GM18505 (cell line): ENCODE measurements around the gene VPS41.
A peak's percentile ranks its signal among the peaks of the same experiment; 100 is the strongest.

ENCODE experiments used
- ATAC-seq: cut with Tn5 transposase; IDR thresholded peaks from one replicate; pipeline ENCODE4 v1.9.1; 2021; ENCODE audit not compliant: unreplicated experiment
- POLR2A ChIP-seq: IDR thresholded peaks from 4 replicates; pipeline ENCODE4 v1.6.1; 2011; ENCODE audit warnings: borderline replicate concordance; ENCODE audit not compliant: insufficient read depth, insufficient read length; ENCODE audit errors: extremely low read depth

VPS41 gene

DNA sequence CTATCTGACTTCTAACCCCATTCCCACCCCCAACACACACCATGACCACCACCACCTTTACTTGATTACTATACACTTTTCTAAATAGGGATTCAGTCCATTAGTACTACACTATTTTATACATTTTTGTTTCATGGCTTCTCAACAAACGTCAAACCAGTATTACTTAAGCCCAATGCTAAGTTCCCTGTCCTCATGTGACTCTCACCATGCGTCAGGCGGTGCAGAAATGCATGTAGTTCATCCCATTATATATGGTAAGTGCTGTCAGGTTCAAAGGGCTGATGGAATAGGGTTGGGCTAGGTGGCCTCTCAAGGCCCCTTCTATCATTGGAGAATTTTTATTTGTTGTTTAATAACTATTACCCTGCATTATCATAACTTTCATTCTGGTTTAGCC is 19.5 kb upstream of the VPS41 start:
- no peak for TF ChIP-seq POLR2A
- no peak for ATAC-seq

DNA sequence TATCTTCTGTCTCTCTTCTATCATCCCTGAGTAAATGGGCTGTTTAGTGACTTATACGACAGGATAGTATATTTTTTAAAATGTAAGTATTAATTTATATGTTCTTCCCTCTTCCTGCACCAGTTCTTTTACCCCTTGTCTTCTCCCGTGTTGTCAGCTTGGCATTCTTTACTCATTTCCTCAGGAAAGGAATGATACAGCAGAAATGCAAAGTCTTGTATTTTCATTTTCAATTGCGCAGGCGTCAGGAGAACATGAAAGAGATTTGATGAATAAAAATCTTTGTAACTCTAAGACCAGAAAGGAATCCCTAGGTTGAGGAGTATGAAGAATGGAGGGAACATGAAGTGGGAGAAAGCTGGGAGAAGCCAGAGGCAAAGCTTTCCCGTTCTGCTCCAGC is 18.8 kb upstream of the VPS41 start:
- no peak for TF ChIP-seq POLR2A
- no peak for ATAC-seq

DNA sequence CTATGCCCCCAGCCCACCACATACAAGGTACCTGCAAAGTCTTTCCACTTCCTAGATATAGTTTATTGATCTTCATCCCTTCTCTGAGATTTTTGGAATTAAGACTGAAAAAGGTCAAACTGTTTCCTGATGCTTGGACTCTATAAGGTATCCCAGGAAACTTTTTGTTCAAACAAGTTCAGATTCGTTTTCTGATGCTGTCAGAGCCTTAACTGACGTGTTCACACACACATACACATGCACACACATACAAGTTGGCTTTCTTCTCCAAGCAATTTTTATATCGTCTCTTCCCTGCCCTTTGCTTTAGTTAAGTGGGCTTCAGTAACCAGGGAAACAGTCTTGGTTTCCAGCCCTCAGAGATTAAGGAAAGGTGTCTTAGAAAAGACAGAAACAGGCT is 11.7 kb upstream of the VPS41 start:
- no peak for TF ChIP-seq POLR2A
- no peak for ATAC-seq

DNA sequence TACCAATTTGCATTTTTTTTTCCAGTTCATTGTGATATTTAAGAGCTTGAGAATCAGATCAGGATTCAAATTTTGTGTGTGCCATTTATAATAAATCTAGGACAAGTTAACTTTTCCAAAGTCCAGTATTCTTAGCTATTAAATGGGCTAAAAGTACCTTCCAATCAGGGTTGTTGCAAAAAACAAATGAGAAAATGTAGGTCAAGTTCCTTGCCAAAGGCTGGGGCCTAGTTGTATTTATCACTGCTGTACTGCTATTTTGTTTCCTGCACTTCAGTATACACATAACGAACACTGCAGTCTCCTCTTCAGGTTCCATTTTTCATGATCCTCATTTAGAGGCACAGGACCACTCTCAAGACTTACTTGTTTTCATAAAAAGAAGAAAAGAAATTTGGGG is 7.4 kb upstream of the VPS41 start:
- no peak for TF ChIP-seq POLR2A
- no peak for ATAC-seq

DNA sequence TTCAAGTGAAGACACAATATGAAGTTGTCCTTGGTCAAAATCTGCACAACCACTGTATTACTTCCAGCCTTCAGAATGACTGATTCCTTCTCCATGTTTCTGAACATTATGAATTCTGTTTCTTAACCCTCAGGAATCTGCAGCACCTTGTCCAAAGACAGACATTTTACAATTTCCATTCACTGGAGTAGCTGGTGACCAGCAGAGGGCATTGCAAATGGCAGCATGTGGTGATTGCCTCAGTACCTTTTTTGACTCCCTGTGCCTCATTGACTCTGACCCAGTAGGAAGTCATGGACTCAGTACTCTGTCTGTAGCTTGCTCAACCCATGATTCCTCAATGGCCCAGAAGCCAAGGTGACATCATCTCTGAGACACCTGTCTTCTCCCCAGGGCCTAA is 879 bp upstream of the VPS41 start:
- no peak for TF ChIP-seq POLR2A
- ATAC-seq, result no peak

DNA sequence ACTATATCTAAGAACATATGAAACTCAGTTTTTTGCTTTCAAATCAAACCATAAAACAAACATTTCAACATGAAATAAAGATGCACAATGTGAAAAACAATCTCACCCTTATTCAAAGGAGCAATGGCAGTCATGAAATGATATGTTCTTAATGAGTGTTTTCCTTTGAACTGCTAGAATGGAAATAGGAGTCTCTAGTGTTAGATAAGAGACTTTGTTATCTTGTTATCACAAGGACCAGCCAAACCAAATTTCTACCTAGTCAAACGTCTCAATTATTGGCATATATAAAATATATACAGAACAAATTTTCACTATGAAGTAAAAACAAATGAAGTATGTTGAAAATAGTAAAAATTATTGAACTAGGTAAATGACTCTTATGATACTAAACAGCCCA is 1.2 kb downstream of the VPS41 start:
- no peak for TF ChIP-seq POLR2A
- ATAC-seq, result no peak

DNA sequence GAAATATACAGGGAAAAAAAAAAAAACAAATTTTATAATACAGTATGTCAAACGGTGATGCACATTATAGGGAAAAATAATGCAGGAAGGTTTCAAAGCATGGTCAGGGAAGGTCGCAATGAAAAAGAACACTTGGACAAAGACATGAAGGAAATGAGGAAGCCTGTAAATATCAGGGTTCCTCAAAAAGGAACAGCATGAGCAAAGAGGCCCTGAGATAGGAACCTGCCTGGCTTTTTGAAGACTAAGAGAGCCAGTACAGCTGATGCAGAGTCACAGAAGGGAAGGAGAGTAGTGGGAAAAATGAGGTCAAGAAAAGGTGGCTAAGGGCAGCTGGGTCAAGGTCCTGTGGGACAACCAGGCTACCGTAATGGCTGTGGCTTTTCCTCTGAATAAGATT is 1.9 kb downstream of the VPS41 start:
- ATAC-seq, result no peak
- TF ChIP-seq POLR2A, result no peak

DNA sequence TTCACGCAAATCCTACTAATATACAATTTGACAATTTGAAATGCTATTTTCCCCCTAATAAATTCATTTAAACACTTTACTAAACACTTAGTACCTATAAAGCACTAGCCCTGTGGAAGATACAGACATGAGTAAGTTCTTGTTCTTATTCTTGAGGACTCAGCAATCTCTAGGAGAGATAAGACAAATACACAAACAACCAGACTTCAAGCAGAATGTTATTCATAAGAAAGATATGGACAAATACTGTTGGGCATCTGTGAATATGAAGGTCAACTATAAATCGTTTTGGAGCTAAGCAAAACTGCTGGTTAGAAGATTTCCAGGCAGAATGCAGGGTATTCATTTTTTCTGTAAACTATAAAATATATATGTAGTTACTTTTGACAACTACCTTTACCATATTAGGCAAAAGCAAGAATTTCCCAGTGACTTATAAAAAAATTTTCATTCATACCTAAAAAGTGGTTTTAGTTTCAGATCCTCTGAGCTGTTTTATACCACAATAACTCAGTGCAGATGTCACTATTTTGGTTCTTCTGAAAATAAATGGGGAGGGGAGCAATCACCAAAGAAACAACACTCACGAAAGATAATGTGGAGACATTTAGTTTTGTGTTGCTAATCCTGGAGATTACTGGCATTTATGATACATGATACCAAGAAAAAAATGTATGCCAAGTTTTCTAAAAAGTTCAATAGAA is 3.8 kb downstream of the VPS41 start:
- TF ChIP-seq POLR2A, result no peak
- ATAC-seq, result peak; percentile 37

DNA sequence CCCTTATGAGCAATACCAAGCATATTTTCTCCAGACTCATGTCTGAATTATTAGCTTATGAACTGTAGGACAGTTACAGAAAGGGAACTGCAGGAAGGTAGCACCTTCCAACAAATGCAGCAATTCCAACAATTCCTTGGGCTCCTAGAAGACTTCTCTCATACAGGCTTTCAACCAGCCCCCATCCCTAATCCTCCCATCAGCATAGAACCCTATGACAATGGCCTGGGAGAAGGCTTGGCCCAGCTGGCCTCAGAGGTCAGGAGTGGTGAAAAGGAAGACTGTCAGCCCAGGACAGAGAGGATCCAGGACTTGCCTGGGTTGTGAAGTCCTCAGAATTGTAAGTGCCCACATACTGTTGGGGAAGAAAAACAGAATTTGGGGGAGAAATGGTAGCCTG is 5.9 kb downstream of the VPS41 start:
- no peak for ATAC-seq
- no peak for TF ChIP-seq POLR2A

DNA sequence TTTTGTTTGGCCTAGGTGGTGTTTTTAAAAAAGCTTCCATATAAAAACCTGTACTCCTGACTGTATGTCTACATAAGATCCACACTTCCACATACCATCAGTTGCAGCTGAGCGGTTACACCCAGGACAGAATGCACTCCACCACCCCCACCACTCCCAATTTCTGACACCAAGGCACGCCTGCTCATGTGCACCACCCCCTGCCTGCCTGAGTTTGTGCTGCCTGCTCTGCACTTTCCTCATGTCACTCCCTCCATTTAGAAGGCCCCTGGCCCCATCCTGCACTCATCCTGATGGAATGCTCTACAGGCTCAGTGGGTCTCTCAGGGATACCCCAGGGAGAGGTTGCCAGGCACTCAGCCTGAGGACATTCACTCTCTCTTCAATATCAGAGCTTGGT is 6.5 kb downstream of the VPS41 start:
- TF ChIP-seq POLR2A, result no peak
- ATAC-seq, result no peak

DNA sequence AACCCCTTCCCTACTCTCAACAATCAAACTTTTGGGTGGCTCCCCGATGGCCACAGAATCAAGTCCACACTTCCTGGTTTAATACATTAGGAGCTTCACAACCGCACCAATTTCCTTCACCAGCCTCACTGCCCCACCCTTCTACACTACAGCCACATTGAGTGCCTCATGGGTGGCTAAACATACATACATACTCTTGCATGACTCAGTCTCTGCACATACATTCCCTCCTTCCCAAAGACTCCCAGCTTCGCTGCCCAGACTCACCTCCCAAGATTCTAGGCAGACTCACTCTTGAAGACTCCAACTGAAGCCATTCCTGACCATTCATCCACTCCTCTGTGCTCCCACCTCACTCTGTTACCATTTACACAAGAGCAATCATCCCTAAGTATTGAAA is 15.9 kb downstream of the VPS41 start:
- ATAC-seq, result no peak
- no peak for TF ChIP-seq POLR2A

DNA sequence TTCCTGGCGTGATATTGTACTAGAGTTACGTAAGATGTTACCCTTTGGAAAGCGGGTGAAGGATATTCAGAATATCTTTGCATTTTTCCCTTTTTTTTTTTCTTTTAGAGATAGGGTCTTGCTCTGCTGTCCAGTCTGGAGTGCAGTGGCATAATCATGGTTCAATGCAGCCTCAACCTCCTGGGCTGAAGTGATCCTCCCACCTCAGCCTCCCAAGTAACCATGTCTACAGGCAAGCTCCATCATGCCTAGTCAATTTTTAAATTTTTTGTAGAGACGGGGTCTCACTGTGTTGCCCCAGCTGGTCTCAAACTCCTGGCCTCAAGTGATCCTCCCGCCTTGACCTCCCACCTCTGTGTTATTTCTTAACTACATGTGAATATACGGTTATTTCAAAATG is 18.4 kb downstream of the VPS41 start:
- ATAC-seq, result no peak
- TF ChIP-seq POLR2A, result no peak

DNA sequence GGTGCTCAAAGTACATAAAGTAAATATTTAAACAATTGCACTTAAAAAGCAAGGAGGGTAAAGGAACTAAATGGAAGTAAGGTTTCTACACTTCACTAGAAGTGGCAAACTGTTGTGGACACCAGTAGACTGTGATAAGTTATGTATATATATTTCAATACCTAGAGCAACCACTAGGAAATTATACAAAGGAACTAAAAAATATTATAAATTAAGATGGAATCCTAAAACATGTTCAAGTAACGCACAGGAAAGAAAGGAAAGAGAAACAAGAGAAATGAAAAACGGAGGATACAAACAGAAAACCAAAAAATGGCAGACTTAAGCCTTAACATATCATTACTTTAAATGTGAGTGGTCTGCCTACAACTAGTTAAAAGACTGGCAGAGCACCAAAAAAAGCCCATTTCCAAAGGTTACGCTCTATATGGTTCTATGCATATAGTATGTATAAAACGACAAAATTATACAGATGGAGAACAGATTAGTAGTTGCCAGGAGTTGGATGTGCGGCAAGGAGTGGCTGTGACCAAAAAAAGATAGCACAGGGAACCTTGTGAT is 19.0 kb downstream of the VPS41 start:
- no peak for ATAC-seq
- no peak for TF ChIP-seq POLR2A

DNA sequence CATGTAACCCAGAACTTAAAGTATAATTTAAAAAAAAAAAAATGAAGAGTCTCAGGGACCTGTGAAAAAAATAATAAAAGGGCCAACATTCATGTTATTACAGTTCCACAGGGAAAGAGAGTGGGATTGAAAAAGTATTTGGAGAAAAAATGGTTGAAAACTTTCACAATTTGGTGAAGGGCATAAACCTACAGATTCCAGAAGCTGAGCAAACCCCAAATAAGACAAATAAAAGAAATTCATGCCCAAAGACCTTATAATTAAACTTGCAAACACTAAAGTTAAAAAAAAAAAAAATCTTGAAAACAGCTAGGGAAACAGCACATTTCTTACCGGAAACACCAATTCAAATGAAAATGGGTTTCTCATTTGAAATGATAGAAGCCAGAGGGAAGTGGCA is 19.9 kb downstream of the VPS41 start:
- TF ChIP-seq POLR2A, result no peak
- no peak for ATAC-seq

DNA sequence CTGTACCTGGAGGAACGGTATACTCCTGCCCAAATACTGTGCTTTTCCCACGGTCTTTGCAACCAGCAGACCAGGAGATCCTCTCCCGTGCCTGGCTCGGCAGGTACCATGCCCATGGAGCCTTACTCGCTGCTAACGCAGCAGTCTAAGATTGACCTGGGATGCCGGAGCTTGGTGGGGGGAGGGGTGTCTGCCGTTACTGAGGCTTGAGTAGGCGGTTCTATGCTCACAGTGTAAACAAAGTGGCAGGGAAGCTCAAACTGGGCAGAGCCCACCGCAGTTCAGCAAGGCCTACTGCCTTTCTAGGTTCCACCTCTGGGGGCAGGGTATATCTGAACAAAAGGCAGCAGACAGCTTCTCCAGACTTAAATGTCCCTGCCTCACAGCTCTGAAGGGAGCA is 22.7 kb downstream of the VPS41 start:
- no peak for TF ChIP-seq POLR2A

DNA sequence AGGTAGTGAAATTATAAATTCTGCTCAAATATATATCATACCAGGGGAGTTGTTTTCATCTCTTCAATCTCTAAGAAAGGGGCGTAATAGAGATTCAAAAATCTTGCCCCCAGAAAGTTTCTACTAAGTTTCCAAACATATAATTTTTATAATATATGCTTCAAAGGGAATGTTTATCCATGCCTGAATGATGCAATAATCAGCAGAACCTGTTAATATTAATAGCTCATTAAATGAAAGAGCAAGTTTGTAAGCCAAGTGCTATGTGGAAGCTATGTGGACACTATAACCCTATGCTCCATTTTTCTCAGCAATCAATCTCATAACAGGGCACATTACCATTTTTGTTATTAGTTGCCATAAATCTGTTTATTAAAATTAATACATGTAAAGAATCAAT is 25.3 kb downstream of the VPS41 start:
- no peak for TF ChIP-seq POLR2A
- ATAC-seq, result no peak

More for the DNA sequence above, 22.7 kb downstream of the VPS41 start:
- no peak for ATAC-seq
